HPDE6-E6E7 (cell line): ENCODE results near the gene SH3PXD2A.

Source experiments
- DNase-seq: peaks from one replicate; pipeline ENCODE4 v3.0.0; 2011; ENCODE audit warnings: missing footprints; ENCODE audit errors: extremely low spot score

The SH3PXD2A gene

DNA sequence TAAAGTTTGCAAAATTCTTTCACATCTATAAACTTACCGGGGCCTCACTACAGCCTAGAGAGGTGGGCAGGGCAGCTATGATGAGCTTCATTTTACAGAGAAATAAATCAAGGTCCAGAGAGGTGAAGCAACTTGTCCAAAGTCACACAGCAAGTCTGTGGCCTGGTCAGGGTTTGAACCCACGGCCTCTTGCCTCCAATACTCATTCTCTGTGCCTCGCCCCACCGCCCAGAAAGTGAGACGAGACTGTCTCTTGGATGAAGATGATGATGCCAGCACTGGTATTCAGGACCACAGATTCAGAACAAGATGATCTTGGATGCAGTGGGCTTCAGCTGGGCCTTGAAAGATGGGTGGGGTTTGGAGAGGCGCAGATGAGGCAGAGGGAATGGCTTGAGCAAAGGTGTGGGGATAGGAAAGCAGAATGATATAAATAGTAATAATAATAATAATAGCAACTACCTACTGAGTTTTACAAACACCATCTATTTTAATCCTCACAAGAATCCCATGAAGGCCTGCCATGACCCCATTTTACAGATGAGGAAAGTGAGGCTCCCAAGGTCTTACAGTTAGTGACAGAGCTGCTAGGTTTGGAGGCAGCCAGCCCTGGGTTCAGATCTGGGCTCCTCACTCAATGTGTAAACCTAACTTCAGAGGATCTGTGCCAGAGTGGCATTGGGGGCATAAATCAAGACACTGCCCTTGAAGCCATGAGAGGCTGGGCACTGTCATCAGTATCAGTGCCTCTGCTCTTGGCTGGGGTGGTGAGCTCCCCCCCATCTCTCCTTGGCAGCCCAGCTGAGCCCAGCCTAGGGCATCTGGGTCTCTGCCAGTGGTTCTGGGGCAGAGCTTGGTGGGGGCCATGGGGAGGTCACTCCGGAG, 291.9 kb downstream of the SH3PXD2A start:
- DNase-seq: no peak

DNA sequence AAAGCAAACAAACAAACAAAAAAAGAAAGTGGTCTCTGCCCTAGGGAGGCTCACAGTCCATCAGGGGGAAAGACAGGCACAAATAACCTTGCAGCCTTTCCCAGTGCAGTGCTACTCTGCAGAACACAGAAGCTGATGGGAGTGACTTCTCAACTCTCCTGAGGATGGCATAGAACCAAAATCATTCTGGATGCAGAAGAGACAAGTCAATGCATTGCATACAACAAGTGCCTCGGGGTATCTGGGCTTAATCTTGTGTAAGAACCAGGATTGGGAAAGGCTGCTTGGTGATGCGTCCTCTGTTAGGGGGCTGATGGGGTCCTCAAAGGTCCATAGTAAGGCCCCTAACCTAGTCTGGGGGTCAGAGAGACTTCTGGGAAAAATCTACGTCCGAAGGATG, 293.0 kb downstream of the SH3PXD2A start:
- DNase-seq: no peak

DNA sequence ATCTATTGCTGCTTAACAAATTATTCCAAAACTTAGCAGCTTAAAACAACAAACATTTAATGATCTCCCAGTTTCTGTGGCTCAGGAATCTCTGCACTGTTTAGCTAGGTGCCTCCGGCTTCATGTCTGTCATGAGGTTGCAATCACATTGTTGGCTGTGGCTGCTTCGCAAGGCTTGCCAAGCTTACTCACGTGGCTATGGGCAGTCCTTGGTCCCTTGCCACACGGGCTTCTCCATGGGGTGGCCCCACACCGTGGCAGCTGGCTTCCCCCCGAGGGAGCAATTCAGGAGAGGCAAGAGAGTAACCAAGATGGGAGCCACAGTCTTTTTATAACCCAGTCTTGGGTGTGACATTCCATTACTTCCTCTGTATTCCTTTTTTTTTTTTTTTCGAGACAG, 294.5 kb downstream of the SH3PXD2A start:
- DNase-seq: no peak

DNA sequence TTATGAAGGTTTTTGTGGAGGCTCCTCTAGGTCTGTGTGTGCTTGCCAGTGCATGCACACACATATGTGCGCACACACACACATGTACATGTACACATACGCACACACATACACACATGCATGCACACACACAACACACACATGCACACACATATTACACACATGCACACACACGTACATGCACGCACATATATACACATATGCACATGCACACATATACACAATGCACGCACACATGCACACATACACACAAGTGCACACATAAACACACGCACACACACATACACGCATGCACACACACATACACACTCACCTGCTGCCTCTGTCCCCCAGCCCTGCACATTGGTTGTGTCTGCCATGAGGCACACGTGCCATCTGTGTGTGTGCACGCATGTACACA, 295.6 kb downstream of the SH3PXD2A start:
- no peak for DNase-seq

DNA sequence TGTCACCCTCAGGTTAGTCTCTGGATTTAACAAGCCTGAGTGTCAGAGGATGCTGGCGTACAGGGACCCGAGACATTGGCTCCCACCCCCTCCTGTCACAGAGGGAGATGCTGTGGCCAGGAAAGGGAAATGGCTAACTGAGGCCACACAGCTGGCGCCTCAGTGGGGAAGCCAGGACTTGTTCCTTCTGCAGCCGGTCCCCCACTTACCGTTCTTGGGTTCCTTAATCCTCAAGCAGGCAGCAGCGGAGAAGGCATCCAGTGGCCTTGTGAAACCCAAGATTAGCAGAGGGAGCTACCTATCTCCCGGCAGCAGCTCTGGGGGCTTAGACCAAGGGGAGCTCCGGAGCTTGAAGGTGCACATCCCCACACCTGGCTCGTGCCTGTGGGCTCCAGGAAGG, 296.5 kb downstream of the SH3PXD2A start:
- DNase-seq: no peak

DNA sequence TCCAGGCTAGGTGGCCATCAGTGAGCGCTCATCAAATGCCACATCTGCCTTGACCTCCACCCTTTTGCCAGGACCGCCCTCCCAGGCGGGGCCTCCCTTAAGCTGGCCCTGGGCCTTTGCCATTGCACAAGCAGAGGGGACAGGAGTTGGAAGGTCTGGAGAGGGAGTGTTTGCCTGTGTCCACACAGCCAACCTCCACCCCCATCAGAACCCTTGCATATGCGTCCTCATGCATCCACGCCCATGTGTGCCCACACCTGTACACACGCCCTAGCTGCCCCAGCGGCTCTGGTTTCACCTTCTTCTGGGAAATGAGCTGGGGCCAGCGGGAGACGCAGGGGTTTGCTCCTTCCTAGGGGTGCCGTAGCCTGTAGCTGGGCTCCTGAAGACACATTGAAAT, 297.9 kb downstream of the SH3PXD2A start:
- DNase-seq: no peak

DNA sequence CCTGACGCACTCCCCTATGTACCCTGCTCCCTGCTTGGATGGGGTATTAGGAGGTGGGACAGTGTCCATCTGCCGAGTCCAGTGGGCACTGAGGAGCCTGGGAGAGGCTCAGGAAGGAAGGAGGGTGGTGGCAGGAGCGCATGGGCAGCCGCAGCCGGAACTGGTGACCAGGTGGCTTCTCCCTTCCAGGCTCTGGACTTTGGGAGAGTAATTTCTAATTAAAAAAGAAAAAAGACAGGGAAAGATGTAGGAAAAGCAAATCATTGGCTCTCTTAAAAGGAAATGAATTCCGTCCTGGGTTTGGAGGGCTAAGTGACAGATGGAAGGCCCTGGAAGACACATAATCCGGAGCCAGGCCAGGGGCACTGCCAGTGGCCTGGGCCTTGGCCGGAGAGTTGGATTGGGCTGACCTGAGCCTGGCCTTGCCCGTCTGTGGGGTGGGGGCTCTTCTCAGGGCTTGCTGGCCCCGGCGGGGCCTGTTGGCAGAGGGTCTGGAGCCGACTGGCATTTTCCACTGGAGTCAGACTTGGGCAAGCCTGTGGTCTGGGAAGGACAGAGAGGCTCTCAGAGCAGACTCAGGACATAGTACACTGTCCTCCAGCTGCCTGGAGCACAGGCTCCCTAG, 298.9 kb downstream of the SH3PXD2A start:
- no peak for DNase-seq

DNA sequence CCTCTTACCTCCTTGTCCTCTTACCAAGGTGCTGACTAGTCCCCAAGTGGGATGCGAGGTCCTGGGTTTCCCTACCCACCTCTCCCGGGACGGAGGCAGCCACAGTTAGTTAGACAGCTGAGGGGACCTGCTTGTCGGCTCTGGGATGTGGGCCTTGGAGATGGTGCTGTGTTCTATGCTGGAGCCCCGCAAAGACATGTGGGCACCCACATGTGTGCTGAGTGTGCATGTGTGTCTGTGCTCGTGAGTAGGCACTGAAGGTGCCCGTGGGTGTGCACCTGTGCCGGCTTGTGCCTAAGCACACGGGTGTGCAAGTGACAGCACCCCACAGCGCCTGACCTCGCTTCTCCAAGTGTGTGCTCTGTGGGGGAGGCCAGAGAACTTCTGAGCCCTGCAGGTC, 299.7 kb downstream of the SH3PXD2A start:
- DNase-seq: no peak

DNA sequence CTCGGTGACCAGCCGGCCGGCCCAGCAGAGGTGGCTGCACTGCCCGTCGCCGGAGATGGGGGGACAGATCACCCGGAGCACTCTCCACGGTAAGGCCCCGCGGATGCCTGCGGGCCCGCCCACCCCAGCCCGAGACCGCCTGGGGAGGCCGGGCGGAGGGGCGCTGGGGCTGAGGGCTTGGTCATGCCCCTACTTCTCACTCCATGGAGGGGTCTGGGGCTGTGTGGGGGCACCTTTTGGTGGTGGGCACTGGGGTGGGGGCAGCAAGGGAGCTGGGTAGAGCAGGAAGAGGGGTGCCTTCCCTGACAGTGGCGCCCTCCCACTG, 300.1 kb downstream of the SH3PXD2A start:
- no peak for DNase-seq

DNA sequence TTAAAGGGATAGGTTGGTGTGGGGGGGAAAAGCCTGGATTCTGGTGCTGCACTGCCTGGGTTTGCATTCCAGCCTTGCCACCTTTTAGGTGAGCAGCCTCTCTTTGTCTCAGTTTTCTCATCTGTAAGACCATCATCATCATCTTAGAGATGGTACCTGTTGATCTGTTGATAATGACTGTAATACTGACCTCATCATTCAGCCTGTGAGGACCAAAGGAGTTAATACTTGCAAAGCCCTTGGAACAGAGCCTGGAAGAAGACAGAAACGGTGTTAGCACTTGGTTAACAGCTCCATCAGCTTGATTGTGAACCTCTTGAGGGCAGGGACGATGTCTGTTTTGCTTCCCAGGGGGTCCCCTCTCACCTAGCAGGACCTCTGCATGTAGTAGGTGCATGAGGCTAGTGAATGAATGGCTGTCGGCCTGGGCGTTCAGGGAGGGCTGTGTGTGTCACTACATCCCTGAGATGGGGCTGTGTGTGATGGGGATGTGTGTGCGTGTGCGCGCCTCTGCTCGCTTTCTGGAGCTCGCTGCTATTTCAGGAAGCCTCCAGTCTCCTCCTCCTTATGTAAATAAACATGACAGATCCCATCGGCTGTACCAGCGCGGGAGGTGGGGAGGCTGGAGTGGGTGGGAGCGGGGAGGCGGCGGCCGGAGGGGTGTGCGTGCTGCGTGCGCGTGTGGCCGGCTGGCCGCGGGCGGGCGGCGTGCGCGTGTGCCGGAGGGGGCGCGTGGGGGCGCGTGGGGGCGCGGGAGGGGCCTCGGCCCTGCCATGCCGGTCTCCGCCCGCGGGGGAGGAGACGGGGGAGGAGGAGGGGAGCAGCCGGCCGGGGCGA, 300.7 kb downstream of the SH3PXD2A start:
- peak; percentile 79 for DNase-seq

DNA sequence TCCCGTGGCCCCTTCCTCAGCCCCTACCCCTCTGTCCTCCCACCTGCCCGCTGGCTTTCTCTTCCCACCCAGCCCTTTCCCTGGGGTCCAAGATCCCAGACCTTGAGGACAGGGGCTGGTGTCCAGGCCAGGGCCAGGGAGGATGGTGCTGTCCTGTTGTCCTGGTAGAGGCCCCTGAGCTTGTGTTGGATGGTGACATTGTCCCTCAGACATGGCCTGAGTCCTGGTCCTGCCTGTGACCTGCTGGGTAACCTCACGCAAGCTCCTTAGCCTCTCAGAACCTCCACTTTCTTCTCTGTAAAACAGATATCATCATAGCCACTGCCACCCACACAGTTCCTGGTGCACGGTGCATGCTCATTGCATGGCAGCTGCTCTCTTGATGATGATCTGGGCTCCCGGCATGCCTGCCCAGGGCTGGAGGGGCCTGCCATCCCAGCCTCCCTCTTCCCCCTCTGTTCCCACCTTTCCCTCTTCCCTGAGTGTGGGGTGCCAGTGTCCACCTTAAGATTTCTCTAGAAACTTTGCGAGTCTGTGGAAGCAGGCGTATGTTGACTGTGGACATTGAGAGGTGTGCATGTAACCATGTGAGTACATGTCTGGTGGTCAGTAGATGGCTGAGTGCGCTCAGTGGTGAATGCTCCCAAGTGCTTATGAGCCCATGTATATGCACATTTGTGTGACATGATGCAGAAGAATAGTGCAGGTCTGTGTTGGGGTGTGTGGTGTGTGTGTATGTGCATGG, 301.5 kb downstream of the SH3PXD2A start:
- DNase-seq: no peak

DNA sequence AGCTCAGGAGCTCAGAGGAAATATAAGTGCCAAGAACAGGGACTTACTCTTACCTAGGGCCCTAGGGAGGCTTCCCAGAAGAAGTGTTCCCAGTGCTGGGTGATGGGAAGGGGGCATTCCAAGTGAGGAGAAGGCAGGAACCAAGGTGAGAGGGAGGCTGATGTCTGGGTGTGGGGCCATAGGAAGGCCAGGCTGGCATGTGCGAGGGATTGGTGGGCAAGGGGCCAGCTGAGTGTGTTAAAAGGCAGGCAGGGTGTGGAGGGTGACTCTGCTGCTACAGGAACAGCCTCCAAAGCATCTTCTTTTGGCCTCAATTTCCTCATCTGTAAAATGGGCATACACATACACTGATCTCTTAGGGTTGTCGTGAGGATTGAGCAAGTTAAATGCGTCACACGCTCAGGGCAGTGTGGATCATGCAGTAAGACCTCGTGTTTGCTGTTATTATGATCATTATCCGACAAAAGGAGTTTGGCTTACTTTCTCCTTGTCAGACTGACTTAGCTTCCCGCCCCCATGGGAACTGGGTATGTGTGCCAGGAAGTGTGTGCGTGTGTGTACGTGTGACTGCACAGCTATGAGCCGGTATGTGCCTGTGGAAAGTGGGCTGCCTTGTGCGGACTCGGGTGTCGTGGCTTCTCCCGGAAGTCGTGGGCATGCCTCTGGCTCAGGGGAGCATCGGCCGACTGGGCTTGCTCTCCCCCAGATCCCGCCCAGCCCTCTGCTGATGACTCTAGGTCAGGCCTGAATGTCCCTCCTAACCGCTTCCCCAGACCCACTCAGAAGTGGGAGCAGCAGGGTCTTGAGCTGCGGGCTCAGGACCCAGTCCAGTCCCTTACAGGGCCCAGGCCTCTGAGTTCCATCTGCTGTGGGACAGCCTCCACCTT, 302.3 kb downstream of the SH3PXD2A start:
- no peak for DNase-seq

DNA sequence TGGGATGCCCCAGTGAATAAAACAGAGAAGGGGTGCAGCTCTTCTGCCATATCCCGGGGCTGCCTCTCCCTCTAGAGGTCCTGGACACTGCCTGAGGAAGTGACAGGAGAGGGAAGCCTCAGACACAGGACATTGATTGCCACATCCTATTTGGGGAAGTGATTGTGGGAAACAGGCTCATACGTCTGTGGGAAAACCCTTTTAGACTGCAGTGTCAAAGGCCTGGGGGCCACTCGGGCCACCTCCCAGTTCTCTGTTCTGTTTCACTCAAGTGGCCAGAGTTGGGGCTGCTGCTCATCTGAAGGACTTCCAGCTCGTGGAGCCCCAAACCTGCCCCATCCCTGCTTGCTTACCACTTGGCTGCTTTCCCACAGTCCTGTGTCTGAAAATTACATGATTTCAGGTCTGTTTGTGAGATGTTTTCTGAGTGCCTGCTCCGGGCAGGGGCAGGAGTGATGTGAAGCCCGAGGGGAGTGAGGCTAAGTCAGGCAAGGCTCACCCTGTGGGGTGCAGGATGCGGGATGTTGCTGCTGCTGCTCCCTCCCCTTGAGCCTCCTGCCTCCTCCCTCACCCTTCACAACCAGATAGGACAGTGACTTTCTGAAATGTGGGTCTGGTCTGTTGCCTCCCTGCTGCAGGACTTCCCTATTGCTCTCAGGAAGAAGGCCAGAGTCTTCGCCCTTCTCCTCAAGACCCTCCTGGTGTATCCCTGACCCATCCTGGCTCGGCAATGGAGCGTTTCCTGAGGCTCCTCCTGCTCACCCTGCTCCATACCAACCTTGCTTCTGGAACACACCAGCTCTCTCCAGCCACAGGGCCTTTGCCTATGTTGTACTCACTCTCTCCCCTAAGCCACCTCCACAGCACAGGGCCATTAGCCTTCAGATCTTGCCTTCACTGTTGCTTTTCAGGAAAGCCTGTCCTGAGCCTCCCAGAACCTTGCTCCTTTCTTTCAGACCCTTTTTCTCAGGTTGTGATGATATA, 303.5 kb downstream of the SH3PXD2A start:
- DNase-seq: no peak

DNA sequence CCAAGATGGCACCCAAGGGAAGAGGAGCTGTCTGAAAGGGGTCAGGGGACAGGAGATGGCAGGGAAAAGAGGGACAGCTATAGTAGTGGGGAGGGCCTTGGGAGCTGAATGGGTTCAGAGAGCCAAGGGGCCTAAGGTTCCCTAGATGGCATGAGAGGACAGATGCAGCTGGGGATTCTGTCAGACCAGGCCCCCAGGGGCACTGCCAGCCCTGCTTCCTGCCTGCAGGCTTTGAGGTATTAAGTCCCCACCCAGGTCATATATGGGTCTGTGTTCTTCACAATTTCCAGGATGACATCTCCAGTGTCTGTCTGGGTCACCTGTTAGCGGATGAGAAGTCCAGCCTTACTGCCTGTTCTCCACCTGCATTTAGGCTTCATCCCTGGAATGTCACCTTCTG, 305.1 kb downstream of the SH3PXD2A start:
- no peak for DNase-seq

DNA sequence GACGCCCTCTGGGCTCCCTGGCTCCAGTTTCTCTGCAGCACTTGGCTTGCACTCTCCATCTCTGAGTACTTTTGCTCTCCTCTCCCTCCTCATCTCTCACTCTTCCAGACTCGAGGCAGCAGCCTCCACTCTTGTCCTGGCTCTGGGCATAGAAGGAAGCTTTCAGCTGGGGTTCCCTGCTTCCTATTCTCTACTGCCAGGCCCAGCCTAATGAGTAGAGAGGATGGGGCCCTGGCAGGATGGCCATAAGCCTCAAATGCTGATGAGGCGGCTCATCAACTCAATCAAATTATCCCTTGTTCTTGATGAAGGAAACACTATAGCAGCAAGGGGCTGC, 306.1 kb downstream of the SH3PXD2A start:
- DNase-seq: no peak

DNA sequence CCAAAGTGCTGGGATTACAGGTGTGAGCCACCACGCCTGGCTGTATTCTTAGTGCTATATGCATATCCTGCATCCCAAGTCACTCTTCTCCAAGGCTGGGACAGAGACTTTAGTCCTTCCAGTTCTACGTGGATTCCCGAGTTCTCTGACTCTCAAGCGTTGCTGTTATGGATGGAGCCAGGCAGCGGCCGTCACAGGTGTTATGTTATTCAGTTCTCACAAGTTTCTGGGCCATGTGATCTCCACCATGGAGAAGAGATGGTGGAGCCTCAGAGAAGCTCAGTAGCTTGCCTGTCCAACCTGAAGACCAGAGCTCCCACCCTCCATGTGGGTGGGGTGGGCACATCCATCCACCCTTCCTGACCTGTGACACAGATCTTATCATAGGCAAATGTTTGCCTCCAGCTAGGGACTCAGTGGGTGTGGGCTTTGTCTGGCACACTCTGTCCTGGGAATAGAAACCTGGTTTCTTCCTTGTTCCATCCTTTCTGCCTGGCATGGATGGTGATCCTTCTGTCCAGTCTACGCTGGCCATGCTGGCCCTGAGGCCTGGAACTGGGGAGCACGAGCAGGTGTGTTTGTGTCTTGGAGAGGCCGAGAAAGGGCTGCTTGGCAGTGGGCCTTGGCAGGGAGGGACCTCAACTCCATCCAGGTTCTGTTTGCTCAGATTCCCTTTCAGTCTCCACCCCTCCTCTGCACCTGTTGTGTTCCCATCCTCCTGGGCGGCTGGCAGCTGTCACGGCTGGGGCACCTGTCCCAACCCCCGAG, 306.6 kb downstream of the SH3PXD2A start:
- no peak for DNase-seq

DNA sequence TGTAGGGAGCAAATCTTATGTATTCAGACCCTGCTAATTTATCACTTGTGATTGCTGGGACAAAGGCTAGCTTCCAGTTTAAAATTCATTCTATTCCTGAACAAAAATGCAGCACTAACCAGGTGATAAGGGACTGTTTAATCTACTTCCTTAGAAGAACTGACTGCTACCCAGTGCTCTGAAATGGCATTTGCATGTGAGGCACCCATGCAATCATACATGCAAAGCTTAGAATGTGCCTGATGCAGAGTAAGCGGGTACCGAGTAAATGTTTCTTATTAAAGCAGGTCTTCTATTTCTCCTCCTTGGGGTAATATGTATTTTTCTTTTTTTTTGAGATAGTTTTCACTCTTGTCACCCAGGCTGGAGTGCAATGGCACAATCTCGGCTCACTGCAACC, 307.4 kb downstream of the SH3PXD2A start:
- DNase-seq: no peak

DNA sequence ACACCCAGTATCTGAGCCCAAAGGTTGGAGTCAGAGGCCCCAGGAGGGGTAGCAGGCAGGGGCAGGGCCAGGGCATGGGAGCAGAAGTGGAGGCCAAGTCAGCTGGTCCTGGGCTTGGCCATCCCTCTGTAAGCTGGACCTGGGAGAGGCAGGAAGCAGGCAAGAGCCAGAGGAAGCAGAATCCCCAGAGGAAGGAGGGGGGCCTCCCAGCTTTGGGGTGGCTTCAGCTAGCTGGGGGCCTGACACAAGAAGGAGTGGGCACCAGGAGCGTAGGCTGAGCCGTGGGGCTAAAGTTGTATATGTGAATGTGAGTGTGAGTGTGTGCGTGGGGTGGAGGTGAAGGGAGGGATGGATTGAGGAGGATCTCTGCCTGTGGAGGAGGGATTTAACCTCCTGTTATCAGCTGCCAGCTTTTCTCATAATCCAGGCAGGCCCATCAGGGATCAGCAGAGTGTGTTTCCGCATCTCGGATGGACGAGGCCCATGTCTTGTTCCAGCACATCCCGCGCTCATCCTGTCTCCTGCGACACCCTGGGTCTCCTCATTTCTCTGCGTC, 307.9 kb downstream of the SH3PXD2A start:
- DNase-seq: no peak

DNA sequence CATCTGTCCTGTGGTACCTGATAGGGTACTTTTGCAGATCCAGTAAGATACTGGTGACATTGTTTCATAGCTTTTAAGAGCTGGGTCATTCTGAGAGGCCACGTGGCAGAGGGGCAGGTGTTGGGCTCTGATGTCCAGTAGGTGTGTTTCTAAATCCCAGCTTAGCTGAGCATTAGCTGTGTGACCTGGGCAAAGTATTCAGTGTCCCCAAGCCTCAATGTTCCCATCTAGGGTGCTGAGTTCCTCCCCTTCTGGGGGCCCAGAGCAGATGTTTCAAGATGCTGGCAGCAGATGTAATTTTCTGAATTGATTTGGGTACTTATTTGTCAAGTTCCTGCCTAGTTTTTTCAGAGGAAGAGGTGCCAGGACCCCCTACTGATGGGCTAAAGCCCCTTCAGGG, 309.0 kb downstream of the SH3PXD2A start:
- DNase-seq: no peak
